ENCODE measurements around the gene TNFAIP6. TPM values are rescaled to one million over a fixed set of nuclear protein-coding genes. Genes with fewer than 3 reads are reported as not detected.

Gene TNFAIP6
- total RNA-seq, 2 experiments from 2014 or later, result not detected

DNA sequence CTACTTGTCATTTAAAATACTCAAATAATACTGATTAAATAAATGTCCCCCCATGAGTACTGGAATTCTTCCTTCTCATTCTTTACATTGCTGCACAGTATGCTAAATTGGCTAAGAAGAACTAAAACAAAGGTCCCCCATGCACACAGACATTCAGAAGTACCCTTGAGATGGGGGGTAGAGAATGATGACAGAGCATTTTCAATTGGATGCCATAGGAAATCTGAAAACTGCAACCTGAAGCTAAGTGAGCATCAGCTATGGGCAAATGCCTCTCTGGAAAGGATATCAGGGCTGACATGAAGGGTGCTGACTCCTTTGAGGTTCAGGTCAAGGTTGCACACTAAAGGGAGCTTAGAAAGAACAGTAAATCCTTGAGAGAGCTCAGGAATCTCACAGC is 10.1 kb upstream of the TNFAIP6 start:
- Histone ChIP-seq H3K4me3 (ENCODE audit: low read depth, low read length, poor library complexity, severe bottlenecking) (no peak overlapping the region), H3K9me3 (ENCODE audit: low read length) (no peaks in the 10 kb centered on the region), H3K36me3 (ENCODE audit: insufficient read depth, low read length) (no peaks in the 10 kb centered on the region), H3K9me2 (ENCODE audit: insufficient read depth, low read length) (no peaks in the 10 kb centered on the region), H4K20me1 (ENCODE audit: insufficient read depth, low read length) (no peaks in the 10 kb centered on the region), H3K4me2 (ENCODE audit: low read length) (no peak overlapping the region), H3K4me1 (ENCODE audit: insufficient read depth, low read length, poor library complexity, severe bottlenecking) (no peaks in the 10 kb centered on the region), H3K79me2 (ENCODE audit: insufficient read depth, low read depth, low read length) (no peaks in the 10 kb centered on the region), H2AFZ (ENCODE audit: low read length) (no peak overlapping the region), H3K27ac (ENCODE audit: low read depth, low read length, poor library complexity, severe bottlenecking) (no peak overlapping the region)
- ChIA-PET CTCF (ENCODE audit: unreplicated experiment) (no interaction called here), POLR2A (interaction anchor here (0.5 kb wide), 1 partner anchor 88 kb away, joined by 5 read pairs; no protein-coding TSS in a partner anchor)
- DNase-seq (ENCODE audit: low spot score), result no peak
- BruUV-seq (replicated peaks), result no TSS peak
- TF ChIP-seq EZH2phosphoT487 (IDR thresholded peaks at IDR 0.05; ENCODE audit: borderline replicate concordance, low read depth, low read length), result no peak
- TF ChIP-seq, protein P1, sequence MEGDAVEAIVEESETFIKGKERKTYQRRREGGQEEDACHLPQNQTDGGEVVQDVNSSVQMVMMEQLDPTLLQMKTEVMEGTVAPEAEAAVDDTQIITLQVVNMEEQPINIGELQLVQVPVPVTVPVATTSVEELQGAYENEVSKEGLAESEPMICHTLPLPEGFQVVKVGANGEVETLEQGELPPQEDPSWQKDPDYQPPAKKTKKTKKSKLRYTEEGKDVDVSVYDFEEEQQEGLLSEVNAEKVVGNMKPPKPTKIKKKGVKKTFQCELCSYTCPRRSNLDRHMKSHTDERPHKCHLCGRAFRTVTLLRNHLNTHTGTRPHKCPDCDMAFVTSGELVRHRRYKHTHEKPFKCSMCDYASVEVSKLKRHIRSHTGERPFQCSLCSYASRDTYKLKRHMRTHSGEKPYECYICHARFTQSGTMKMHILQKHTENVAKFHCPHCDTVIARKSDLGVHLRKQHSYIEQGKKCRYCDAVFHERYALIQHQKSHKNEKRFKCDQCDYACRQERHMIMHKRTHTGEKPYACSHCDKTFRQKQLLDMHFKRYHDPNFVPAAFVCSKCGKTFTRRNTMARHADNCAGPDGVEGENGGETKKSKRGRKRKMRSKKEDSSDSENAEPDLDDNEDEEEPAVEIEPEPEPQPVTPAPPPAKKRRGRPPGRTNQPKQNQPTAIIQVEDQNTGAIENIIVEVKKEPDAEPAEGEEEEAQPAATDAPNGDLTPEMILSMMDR (conservative IDR thresholded peaks at IDR 0.05; ENCODE audit: low read length), result no peak
- intact Hi-C loops (cut with micrococcal nuclease; ENCODE audit: unreplicated experiment), result no loop called here

DNA sequence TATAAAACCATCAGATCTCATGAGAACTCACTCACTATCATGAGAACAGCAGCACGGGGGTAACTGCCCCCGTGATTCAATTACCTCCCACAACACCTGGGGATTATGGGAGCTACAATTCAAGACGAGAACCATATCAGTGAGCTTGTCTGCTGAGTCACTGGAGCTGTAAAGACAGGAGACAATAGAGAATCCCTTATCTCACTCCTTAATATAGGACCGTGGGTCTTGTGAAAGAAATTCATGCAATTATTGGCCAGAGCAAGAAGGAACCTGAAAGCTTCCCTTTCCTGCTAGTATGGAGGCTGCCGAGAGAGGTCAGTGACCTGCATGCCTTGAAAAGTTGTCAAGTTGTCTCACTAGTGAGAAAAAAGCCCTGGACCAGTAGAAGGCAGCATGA is 9.5 kb upstream of the TNFAIP6 start:
- no peaks in the 10 kb centered on the region for H3K9me3 ChIP-seq (ENCODE audit: low read length)
- H3K4me2 ChIP-seq (ENCODE audit: low read length), result no peak overlapping the region

GRCh38 chr2:151350579-151351195 is 6.7 kb upstream of the TNFAIP6 start:
- TF ChIP-seq, protein P1 (conservative IDR thresholded peaks at IDR 0.05; ENCODE audit: low read length), result no peak
- TF ChIP-seq EZH2phosphoT487 (IDR thresholded peaks at IDR 0.05; ENCODE audit: borderline replicate concordance, low read depth, low read length), result no peak
- Histone ChIP-seq H3K4me2 (ENCODE audit: low read length) (no peak overlapping the region), H3K4me3 (ENCODE audit: low read depth, low read length, poor library complexity, severe bottlenecking) (no peak overlapping the region), H2AFZ (ENCODE audit: low read length) (no peak overlapping the region), H3K27ac (ENCODE audit: low read depth, low read length, poor library complexity, severe bottlenecking) (no peak overlapping the region), H3K9me3 (ENCODE audit: low read length) (no peaks in the 10 kb centered on the region), H4K20me1 (ENCODE audit: insufficient read depth, low read length) (no peaks in the 10 kb centered on the region), H3K79me2 (ENCODE audit: insufficient read depth, low read depth, low read length) (no peaks in the 10 kb centered on the region), H3K9me2 (ENCODE audit: insufficient read depth, low read length) (no peaks in the 10 kb centered on the region), H3K36me3 (ENCODE audit: insufficient read depth, low read length) (no peaks in the 10 kb centered on the region), H3K4me1 (ENCODE audit: insufficient read depth, low read length, poor library complexity, severe bottlenecking) (no peaks in the 10 kb centered on the region)
- CTCF ChIA-PET (ENCODE audit: unreplicated experiment), result no interaction called here
- BruUV-seq (replicated peaks), result no TSS peak
- intact Hi-C loops (cut with micrococcal nuclease; ENCODE audit: unreplicated experiment), result no loop called here
- DNase-seq (ENCODE audit: low spot score), result no peak
- POLR2A ChIA-PET, result no interaction called here

More for the DNA sequence above, 9.5 kb upstream of the TNFAIP6 start:
- intact Hi-C loops (cut with micrococcal nuclease; ENCODE audit: unreplicated experiment), result no loop called here
- Histone ChIP-seq H3K27ac (ENCODE audit: low read depth, low read length, poor library complexity, severe bottlenecking) (no peak overlapping the region), H3K9me2 (ENCODE audit: insufficient read depth, low read length) (no peaks in the 10 kb centered on the region), H4K20me1 (ENCODE audit: insufficient read depth, low read length) (no peaks in the 10 kb centered on the region), H3K4me3 (ENCODE audit: low read depth, low read length, poor library complexity, severe bottlenecking) (no peak overlapping the region), H3K36me3 (ENCODE audit: insufficient read depth, low read length) (no peaks in the 10 kb centered on the region), H2AFZ (ENCODE audit: low read length) (no peak overlapping the region), H3K4me1 (ENCODE audit: insufficient read depth, low read length, poor library complexity, severe bottlenecking) (no peaks in the 10 kb centered on the region), H3K79me2 (ENCODE audit: insufficient read depth, low read depth, low read length) (no peaks in the 10 kb centered on the region)
- ChIA-PET CTCF (ENCODE audit: unreplicated experiment) (no interaction called here), POLR2A (interaction anchor here (0.5 to 0.7 kb wide), 2 partner anchors 87 to 104 kb away, joined by 3 to 5 read pairs; no protein-coding TSS in a partner anchor)
- no TSS peak for BruUV-seq (replicated peaks)
- TF ChIP-seq, protein P1 (conservative IDR thresholded peaks at IDR 0.05; ENCODE audit: low read length), result no peak
- DNase-seq (ENCODE audit: low spot score), result no peak

Measured in OCI-LY7 (cell line).